Measurements from ENCODE around the gene SV2A. TPM values are rescaled to one million over a fixed set of nuclear protein-coding genes. Genes with fewer than 3 reads are reported as not detected.
"Not testable (repeated sequence)": the region's sequence is repeated elsewhere in the genome, so short reads cannot be mapped to it uniquely, and the experiment has no call there.

The SV2A gene
- total and polyA plus RNA-seq, 4 donors: 0.13 to 0.51 (median 0.24) TPM

DNA sequence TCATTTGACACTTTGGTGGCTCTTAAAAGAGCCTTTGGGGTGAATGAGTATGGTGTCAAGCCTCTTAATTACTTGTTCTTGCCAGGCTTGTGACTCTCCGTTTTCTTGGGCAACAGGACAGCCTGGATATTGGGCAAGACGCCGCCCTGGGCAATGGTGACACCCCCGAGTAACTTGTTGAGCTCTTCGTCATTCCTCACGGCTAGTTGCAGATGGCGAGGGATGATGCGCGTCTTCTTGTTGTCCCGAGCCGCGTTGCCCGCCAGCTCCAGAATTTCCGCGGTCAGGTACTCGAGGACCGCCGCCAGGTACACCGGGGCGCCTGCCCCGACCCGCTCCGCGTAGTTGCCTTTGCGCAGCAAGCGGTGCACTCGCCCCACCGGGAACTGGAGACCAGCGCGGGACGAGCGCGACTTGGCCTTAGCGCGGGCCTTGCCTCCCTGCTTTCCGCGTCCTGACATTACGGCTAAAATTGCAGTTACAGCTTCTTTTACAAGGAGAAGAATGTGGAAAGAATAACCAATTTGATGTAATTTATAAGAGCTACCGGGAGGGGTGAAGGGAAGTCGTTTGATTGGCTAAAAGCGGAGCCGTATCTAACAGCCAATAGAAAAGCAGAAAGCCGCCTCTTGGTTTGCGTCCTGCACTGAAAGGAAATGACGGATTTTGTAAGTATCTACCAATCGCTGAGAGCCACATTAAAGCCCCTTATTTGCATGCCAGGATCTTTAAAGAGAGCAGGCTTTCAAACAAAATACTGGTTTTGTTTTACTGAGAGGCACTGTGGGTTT lies 30.0 kb downstream of the SV2A start:
- Histone ChIP-seq H3K9ac (ENCODE audit: low read depth in 1 of 2, low read length in 2 of 2) (peak overlapping the region; percentile 87 to 100), H3K36me3 (ENCODE audit: control insufficient read depth in 4 of 4, insufficient read depth in 3 of 4, low read depth in 1 of 4, low read length in 3 of 4) (no peaks in the 10 kb centered on the region), H3K4me3 (ENCODE audit: low read depth in 1 of 3, low read length in 3 of 3) (peak overlapping the region; percentile 60 to 82 (median 81)), H3K27ac (ENCODE audit: low read depth in 1 of 2, low read length in 2 of 2) (peak overlapping the region; percentile 100), H3K27me3 (ENCODE audit: control insufficient read depth in 4 of 4, insufficient read depth in 4 of 4, low read length in 3 of 4) (no peaks in the 10 kb centered on the region), H3K4me1 (ENCODE audit: control insufficient read depth in 4 of 4, insufficient read depth in 4 of 4, low read length in 3 of 4) (peaks cover 6 to 28% (median 15%) of the 10 kb centered on the region in 4 donors), H3K9me3 (ENCODE audit: control insufficient read depth in 4 of 4, low read length in 3 of 4) (no peaks in the 10 kb centered on the region)
- TF ChIP-seq, protein P1, sequence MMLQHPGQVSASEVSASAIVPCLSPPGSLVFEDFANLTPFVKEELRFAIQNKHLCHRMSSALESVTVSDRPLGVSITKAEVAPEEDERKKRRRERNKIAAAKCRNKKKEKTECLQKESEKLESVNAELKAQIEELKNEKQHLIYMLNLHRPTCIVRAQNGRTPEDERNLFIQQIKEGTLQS (IDR thresholded peaks at IDR 0.05): peak; percentile 10
- TF ChIP-seq JUND (IDR thresholded peaks at IDR 0.05) (peak in 1 of 2 donors; percentile 45), FOXA2 (IDR thresholded peaks at IDR 0.05) (no peak), NR2F2 (IDR thresholded peaks at IDR 0.05) (no peak), HNF4G (IDR thresholded peaks at IDR 0.05) (no peak), YY1 (IDR thresholded peaks at IDR 0.05) (no peak), SP1 (IDR thresholded peaks at IDR 0.05) (peak; percentile 73), EGR1 (IDR thresholded peaks at IDR 0.05; ENCODE audit: low read depth in 2 of 2) (peak in 1 of 2 donors; percentile 34), HNF4A (conservative IDR thresholded peaks at IDR 0.05) (no peak), GABPA (IDR thresholded peaks at IDR 0.05 in 1 of 2, conservative IDR thresholded peaks at IDR 0.05 in 1 of 2) (peak; percentile 39 to 83), FOXA1 (IDR thresholded peaks at IDR 0.05) (no peak), TAF1 (conservative IDR thresholded peaks at IDR 0.05) (peak; percentile 95)
- TF ChIP-seq, protein P2, sequence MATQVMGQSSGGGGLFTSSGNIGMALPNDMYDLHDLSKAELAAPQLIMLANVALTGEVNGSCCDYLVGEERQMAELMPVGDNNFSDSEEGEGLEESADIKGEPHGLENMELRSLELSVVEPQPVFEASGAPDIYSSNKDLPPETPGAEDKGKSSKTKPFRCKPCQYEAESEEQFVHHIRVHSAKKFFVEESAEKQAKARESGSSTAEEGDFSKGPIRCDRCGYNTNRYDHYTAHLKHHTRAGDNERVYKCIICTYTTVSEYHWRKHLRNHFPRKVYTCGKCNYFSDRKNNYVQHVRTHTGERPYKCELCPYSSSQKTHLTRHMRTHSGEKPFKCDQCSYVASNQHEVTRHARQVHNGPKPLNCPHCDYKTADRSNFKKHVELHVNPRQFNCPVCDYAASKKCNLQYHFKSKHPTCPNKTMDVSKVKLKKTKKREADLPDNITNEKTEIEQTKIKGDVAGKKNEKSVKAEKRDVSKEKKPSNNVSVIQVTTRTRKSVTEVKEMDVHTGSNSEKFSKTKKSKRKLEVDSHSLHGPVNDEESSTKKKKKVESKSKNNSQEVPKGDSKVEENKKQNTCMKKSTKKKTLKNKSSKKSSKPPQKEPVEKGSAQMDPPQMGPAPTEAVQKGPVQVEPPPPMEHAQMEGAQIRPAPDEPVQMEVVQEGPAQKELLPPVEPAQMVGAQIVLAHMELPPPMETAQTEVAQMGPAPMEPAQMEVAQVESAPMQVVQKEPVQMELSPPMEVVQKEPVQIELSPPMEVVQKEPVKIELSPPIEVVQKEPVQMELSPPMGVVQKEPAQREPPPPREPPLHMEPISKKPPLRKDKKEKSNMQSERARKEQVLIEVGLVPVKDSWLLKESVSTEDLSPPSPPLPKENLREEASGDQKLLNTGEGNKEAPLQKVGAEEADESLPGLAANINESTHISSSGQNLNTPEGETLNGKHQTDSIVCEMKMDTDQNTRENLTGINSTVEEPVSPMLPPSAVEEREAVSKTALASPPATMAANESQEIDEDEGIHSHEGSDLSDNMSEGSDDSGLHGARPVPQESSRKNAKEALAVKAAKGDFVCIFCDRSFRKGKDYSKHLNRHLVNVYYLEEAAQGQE (IDR thresholded peaks at IDR 0.05): peak; percentile 97
- TF ChIP-seq, protein P3, sequence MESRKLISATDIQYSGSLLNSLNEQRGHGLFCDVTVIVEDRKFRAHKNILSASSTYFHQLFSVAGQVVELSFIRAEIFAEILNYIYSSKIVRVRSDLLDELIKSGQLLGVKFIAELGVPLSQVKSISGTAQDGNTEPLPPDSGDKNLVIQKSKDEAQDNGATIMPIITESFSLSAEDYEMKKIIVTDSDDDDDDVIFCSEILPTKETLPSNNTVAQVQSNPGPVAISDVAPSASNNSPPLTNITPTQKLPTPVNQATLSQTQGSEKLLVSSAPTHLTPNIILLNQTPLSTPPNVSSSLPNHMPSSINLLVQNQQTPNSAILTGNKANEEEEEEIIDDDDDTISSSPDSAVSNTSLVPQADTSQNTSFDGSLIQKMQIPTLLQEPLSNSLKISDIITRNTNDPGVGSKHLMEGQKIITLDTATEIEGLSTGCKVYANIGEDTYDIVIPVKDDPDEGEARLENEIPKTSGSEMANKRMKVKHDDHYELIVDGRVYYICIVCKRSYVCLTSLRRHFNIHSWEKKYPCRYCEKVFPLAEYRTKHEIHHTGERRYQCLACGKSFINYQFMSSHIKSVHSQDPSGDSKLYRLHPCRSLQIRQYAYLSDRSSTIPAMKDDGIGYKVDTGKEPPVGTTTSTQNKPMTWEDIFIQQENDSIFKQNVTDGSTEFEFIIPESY (IDR thresholded peaks at IDR 0.05): peak; percentile 10
- TF ChIP-seq, protein P4, sequence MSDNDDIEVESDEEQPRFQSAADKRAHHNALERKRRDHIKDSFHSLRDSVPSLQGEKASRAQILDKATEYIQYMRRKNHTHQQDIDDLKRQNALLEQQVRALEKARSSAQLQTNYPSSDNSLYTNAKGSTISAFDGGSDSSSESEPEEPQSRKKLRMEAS (IDR thresholded peaks at IDR 0.05): no peak
- under 1% methylated on average over 46 of the region's 46 CpGs for WGBS
- DNase-seq (ENCODE audit: low spot score): peak; percentile 84

DNA sequence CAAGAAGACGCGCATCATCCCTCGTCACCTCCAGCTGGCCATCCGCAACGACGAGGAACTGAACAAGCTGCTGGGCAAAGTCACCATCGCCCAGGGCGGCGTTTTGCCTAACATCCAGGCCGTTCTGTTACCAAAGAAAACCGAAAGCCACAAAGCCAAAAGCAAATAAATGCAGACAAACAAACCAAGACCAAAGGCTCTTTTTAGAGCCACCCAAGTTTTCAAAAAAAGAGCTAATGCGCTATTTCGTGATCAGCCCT lies 30.5 kb downstream of the SV2A start:
- WGBS: 0% methylated on average over 13 of the region's 13 CpGs
- H3K36me3 ChIP-seq (ENCODE audit: control insufficient read depth in 4 of 4, insufficient read depth in 3 of 4, low read depth in 1 of 4, low read length in 3 of 4); H3K27me3 ChIP-seq (ENCODE audit: control insufficient read depth in 4 of 4, insufficient read depth in 4 of 4, low read length in 3 of 4); H3K9me3 ChIP-seq (ENCODE audit: control insufficient read depth in 4 of 4, low read length in 3 of 4): not testable (repeated sequence)
- peak; percentile 51 for DNase-seq (ENCODE audit: low spot score)
- Histone ChIP-seq H3K4me1 (ENCODE audit: control insufficient read depth in 4 of 4, insufficient read depth in 4 of 4, low read length in 3 of 4) (peaks cover 6 to 33% (median 18%) of the 10 kb centered on the region in 4 donors), H3K4me3 (ENCODE audit: low read depth in 1 of 3, low read length in 3 of 3) (peak overlapping the region; percentile 60 to 82 (median 81)), H3K27ac (ENCODE audit: low read depth in 1 of 2, low read length in 2 of 2) (peak overlapping the region; percentile 100), H3K9ac (ENCODE audit: low read depth in 1 of 2, low read length in 2 of 2) (peak overlapping the region; percentile 87 to 100)
- TF ChIP-seq, protein P1 (IDR thresholded peaks at IDR 0.05): peak; percentile 2

All from liver (tissue), 9 donors.